Spinal cord (tissue), 10 donors: ENCODE data around the gene HASPIN. TPM values are rescaled to one million over a fixed set of nuclear protein-coding genes. Genes with fewer than 3 reads are reported as not detected.

Experiments
- DNase-seq, 6 donors: peaks; one replicate each; pipeline versions ENCODE4 v3.0.0 to v3.0.0-alpha.2; 2013 to 2015; ENCODE audit warnings: low spot score in 6 of 6, low read depth in 4 of 6
- H3K27ac ChIP-seq: one replicate; pipeline ENCODE4 v1.5.1; 2013; ENCODE audit warnings: low read depth, low read length, control low read depth
- H3K27me3 ChIP-seq: one replicate; pipeline ENCODE4 v1.6.1; 2013; ENCODE audit warnings: low read length; ENCODE audit not compliant: control insufficient read depth, insufficient read depth
- H3K36me3 ChIP-seq: one replicate; pipeline ENCODE4 v1.6.1; 2013; ENCODE audit warnings: low read length; ENCODE audit not compliant: control insufficient read depth, insufficient read depth
- H3K4me1 ChIP-seq: one replicate; pipeline ENCODE4 v1.6.1; 2013; ENCODE audit warnings: low read length; ENCODE audit not compliant: control insufficient read depth, insufficient read depth
- H3K4me3 ChIP-seq: one replicate; pipeline ENCODE4 v1.5.1; 2013; ENCODE audit warnings: low read depth, low read length, control low read depth
- H3K9me3 ChIP-seq: one replicate; pipeline ENCODE4 v1.6.1; 2013; ENCODE audit warnings: low read length; ENCODE audit not compliant: control insufficient read depth, insufficient read depth
- WGBS: methylation state at CpG from one replicate; pipeline ENCODE4 v1.1.5; 2013; ENCODE audit warnings: missing lambda C conversion rate; ENCODE audit not compliant: insufficient coverage; 5-methylcytosine and 5-hydroxymethylcytosine counted together
- polyA plus RNA-seq, 2 donors: library from polyadenylated mRNA; unstranded; fragments of 120-200 nt; gene quantifications; one replicate each; pipeline ENCODE4 v1.2.1, GENCODE V29; 2013; ENCODE audit not compliant: insufficient read length in 2 of 2
- total RNA-seq, 2 donors: library from RNA; depleted of rRNA in 1 of 2; stranded (reverse); fragments of 120-200 nt in 1 of 2; fragments of >200 nt in 1 of 2; gene quantifications; one replicate each; pipeline versions ENCODE4 v1.2.3 to v1.2.4, GENCODE V29; 2013 to 2014
- donor health status: healthy.

Gene HASPIN
- total and polyA plus RNA-seq, 4 donors = 1.3 to 2.5 (median 1.7) TPM

DNA sequence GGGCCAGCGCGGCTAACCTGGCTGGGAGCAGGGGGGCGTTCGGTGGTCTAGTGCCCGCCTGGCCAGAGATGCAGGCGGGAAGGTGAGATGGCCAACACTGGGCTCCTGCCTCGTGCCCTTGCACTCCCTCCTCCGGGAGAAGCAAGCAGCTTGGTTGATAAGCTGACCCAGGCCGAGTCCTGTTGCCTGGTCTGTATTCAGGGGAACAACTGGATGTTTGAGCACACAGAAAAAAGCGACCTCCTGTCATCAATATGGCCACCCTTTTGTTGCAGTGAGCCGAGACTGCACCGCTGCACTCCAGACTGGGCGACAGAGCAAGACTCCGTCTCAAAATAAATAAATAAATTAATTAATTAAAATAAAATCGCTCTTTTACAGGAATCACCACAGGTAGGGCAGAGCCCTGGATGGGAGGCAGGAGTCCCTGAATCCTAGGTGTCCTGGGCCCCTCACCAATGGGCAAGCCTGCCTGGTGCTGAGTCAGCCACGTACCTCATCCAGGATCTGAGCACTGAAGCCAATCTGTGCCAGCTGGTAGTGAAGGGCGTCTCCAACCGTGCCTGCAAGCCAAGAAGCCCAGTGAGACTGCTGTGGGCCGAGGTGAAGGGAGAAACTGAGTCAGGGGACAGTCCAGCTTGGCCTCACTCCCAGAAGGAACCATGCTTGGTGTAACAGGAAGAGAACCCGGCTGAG, 31.8 kb downstream of the HASPIN start:
- H3K27ac ChIP-seq = no peak overlapping the region
- H3K4me1 ChIP-seq = peaks cover 12% of the 10 kb centered on the region
- WGBS = 53% methylated on average over 15 of the region's 20 CpGs
- no peaks in the 10 kb centered on the region for H3K36me3 ChIP-seq
- no peak overlapping the region for H3K4me3 ChIP-seq
- peak in 1 of 6 donors; percentile 31 for DNase-seq
- H3K9me3 ChIP-seq = no peaks in the 10 kb centered on the region
- no peaks in the 10 kb centered on the region for H3K27me3 ChIP-seq

GRCh38 chr17:3759597-3760216, 36.0 kb downstream of the HASPIN start:
- Histone ChIP-seq H3K4me3 (no peak overlapping the region), H3K36me3 (no peaks in the 10 kb centered on the region), H3K4me1 (peaks cover 7% of the 10 kb centered on the region), H3K9me3 (no peaks in the 10 kb centered on the region), H3K27ac (no peak overlapping the region), H3K27me3 (no peaks in the 10 kb centered on the region)
- no peak for DNase-seq
- 80% methylated on average over 2 of the region's 6 CpGs for WGBS

- 90% methylated on average over 17 of the region's 23 CpGs for WGBS
- Histone ChIP-seq H3K36me3 (no peaks in the 10 kb centered on the region), H3K4me3 (no peak overlapping the region), H3K9me3 (no peaks in the 10 kb centered on the region), H3K27me3 (no peaks in the 10 kb centered on the region), H3K4me1 (no peaks in the 10 kb centered on the region), H3K27ac (no peak overlapping the region)
- no peak for DNase-seq
Observed at GRCh38 chr17:3761036-3761917, 37.6 kb downstream of the HASPIN start.

DNA sequence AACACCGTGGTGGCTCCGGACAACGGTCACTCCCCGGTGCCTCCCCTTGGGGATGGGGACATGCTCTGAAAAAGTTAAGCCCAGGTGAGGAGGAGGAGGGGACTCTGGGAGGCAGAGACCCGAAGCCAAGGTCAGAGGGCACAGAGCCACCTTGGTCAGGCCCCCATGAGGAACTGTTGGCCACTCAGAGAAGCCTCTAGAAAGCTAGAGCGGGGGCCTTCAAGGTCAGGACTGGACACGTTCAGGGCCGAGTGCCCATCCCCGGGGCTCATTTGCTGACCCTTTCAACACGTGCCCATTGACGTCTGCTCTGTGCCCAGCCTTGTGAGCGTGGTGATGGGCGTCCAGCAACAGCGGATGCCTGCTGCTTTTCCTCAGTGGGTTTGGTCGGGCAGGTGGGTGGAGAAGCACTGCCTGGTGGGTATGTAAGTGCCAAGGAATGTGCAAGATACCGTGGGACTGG, 38.2 kb downstream of the HASPIN start:
- no peaks in the 10 kb centered on the region for H3K36me3 ChIP-seq
- H3K27ac ChIP-seq = no peak overlapping the region
- no peak for DNase-seq
- H3K4me3 ChIP-seq = no peak overlapping the region
- H3K27me3 ChIP-seq = no peaks in the 10 kb centered on the region
- H3K4me1 ChIP-seq = no peaks in the 10 kb centered on the region
- 87% methylated on average over 12 of the region's 16 CpGs for WGBS
- H3K9me3 ChIP-seq = no peaks in the 10 kb centered on the region

DNA sequence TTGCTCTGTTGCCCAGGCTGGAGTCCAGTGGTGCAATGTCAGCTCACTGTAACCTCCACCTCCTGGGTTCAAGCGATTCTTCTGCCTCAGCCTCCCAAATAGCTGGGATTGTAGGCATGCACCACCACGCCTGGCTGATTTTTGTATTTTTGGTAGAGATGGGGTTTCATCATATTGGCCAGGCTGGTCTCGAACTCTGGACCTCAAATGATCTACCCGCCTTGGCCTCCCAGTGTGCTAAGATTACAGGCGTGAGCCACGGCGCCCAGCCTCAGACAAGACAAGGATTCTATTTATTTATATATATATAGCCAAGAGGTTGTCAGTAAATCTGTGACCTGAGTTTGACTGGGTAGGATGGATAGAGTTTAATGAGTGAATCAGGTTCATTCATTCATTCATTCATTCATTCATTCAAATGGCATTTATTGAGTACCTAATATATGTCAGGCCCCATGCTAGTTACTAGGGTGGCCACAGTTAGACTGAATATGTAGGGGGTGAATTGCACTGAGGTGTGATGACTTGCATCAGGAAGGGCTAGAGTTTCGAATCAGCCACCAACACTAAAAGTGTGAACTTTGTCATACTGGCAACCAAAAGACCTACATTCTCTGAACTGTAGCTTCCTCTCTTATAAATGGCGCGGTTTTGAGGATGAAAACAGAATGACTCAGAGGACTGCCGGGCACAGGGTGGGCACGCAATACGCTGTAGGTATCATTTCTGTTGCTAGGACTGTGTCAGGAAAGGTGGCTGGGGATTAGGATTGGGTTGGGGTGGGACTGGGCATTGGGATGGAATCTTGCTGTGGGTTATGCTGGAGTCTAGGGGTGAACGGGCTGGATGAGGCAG, 39.4 kb downstream of the HASPIN start:
- no peak overlapping the region for H3K4me3 ChIP-seq
- H3K27ac ChIP-seq = no peak overlapping the region
- WGBS = 90% methylated on average over 5 of the region's 14 CpGs
- no peaks in the 10 kb centered on the region for H3K9me3 ChIP-seq
- H3K27me3 ChIP-seq = no peaks in the 10 kb centered on the region
- no peaks in the 10 kb centered on the region for H3K36me3 ChIP-seq
- H3K4me1 ChIP-seq = no peaks in the 10 kb centered on the region
- DNase-seq = no peak

GRCh38 chr17:3763777-3764170, 40.1 kb downstream of the HASPIN start:
- H3K27me3 ChIP-seq = no peaks in the 10 kb centered on the region
- DNase-seq = no peak
- H3K9me3 ChIP-seq = no peaks in the 10 kb centered on the region
- no peaks in the 10 kb centered on the region for H3K36me3 ChIP-seq
- no peaks in the 10 kb centered on the region for H3K4me1 ChIP-seq
- WGBS = 93% methylated on average over 2 of the region's 3 CpGs
- H3K27ac ChIP-seq = no peak overlapping the region
- no peak overlapping the region for H3K4me3 ChIP-seq

GRCh38 chr17:3765981-3766380, 42.3 kb downstream of the HASPIN start:
- Histone ChIP-seq H3K4me1 (peaks cover 5% of the 10 kb centered on the region), H3K36me3 (no peaks in the 10 kb centered on the region), H3K27ac (no peak overlapping the region), H3K4me3 (no peak overlapping the region), H3K9me3 (no peaks in the 10 kb centered on the region), H3K27me3 (no peaks in the 10 kb centered on the region)
- WGBS = 95% methylated on average over 8 of the region's 9 CpGs
- no peak for DNase-seq

DNA sequence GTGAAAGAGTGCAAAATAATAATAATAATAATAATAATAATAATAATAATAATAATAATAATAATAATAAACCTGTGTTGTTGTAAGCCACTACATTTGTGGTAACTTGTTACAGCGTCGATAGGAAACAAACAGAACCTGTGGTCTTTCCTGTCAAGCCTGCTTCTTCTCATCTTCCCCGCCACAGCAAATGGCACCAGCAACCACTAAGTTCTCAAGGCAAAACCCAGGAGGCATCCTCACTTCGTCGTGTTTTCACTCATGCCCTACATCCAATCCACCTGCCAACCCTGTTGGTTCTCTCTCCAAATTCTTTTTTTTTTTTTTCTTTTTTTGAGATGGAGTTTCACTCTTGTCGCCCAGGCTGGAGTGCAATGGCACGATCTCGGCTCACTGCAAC, 43.1 kb downstream of the HASPIN start:
- Histone ChIP-seq H3K4me1 (peaks cover 12% of the 10 kb centered on the region), H3K27ac (no peak overlapping the region), H3K36me3 (no peaks in the 10 kb centered on the region), H3K9me3 (no peaks in the 10 kb centered on the region), H3K4me3 (no peak overlapping the region), H3K27me3 (no peaks in the 10 kb centered on the region)
- DNase-seq = no peak
- 83% methylated on average over 6 of the region's 8 CpGs for WGBS

- Histone ChIP-seq H3K36me3 (no peaks in the 10 kb centered on the region), H3K27ac (no peak overlapping the region), H3K27me3 (no peaks in the 10 kb centered on the region), H3K9me3 (no peaks in the 10 kb centered on the region), H3K4me1 (peaks cover 13% of the 10 kb centered on the region), H3K4me3 (no peak overlapping the region)
- 85% methylated on average over 9 of the region's 9 CpGs for WGBS
- DNase-seq = no peak
Observed at GRCh38 chr17:3768341-3768740, 44.6 kb downstream of the HASPIN start.
